Measurements from ENCODE around the gene FGF4.

Gene FGF4

DNA sequence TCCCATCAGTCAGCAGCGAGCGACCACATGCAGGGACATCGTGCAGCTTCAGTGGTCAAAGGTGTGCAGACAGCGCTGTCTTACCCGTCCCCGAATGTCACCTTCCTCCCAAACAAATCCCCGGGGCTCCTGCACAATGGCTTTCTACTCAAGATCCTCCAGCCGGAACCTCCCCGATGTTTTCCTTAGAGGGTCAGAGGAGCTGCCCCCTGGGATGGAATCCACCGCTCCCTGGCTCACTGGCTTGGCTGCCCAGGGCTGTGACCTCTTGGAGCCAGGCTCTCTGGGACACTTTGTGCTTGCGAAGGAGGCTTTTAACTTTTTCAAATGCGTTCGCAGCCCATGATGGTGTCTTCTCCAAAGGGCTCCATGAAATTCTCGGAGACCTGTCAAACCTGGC lies 54.0 kb downstream of the FGF4 start:
- no peak for DNase-seq

Measured in central memory CD4-positive, alpha-beta T cell (primary cell).